Trophoblast cell (in vitro differentiated cells and primary cell): ENCODE data around the gene LHPP.

Source experiments
- DNase-seq, 2 donors: peaks; one replicate each; pipeline ENCODE4 v3.0.0-alpha.2; 2016
- H2AFZ ChIP-seq: 2 replicates; pipeline ENCODE4 v1.6.1; 2013; ENCODE audit warnings: low read length, moderate library complexity, mild to moderate bottlenecking; ENCODE audit not compliant: insufficient read depth, poor library complexity
- H2AK5ac ChIP-seq: 2 replicates; pipeline ENCODE4 v1.6.1; 2013; ENCODE audit warnings: mild to moderate bottlenecking, low read length
- H2BK120ac ChIP-seq: 2 replicates; pipeline ENCODE4 v1.6.1; 2013; ENCODE audit warnings: low read length, mild to moderate bottlenecking, moderate library complexity; ENCODE audit not compliant: insufficient read depth, poor library complexity
- H2BK12ac ChIP-seq: 2 replicates; pipeline ENCODE4 v1.6.1; 2013; ENCODE audit warnings: mild to moderate bottlenecking, low read length, moderate library complexity
- H2BK5ac ChIP-seq: 2 replicates; pipeline ENCODE4 v1.6.1; 2013; ENCODE audit warnings: low read length, low read depth, moderate library complexity, mild to moderate bottlenecking; ENCODE audit not compliant: poor library complexity
- H3K14ac ChIP-seq: 2 replicates; pipeline ENCODE4 v1.6.1; 2013; ENCODE audit warnings: mild to moderate bottlenecking, low read length
- H3K18ac ChIP-seq: 2 replicates; pipeline ENCODE4 v1.6.1; 2013; ENCODE audit warnings: mild to moderate bottlenecking, low read length
- H3K23ac ChIP-seq: 2 replicates; pipeline ENCODE4 v1.6.1; 2013; ENCODE audit warnings: low read length
- H3K27ac ChIP-seq: 2 replicates; pipeline ENCODE4 v1.5.1; 2013; ENCODE audit warnings: low read depth, mild to moderate bottlenecking, inconsistent platforms, low read length, moderate library complexity
- H3K27me3 ChIP-seq: 2 replicates; pipeline ENCODE4 v1.6.1; 2013; ENCODE audit warnings: inconsistent platforms, mild to moderate bottlenecking, low read length, moderate library complexity; ENCODE audit not compliant: insufficient read depth
- H3K36me3 ChIP-seq, 2 experiments: 1 replicate in 1 of 2; 2 replicates in 1 of 2; pipeline ENCODE4 v1.6.1; 2013; ENCODE audit warnings: low read length in 2 of 2, mild to moderate bottlenecking in 2 of 2, moderate library complexity in 1 of 2; ENCODE audit not compliant: insufficient read depth in 2 of 2, control insufficient read depth in 1 of 2
- H3K4ac ChIP-seq: 2 replicates; pipeline ENCODE4 v1.6.1; 2013; ENCODE audit warnings: low read depth, mild to moderate bottlenecking, low read length, moderate library complexity
- H3K4me1 ChIP-seq, 2 experiments: 1 replicate in 1 of 2; 2 replicates in 1 of 2; pipeline ENCODE4 v1.6.1; 2013; ENCODE audit warnings: low read length in 2 of 2, mild to moderate bottlenecking in 2 of 2, moderate library complexity in 1 of 2; ENCODE audit not compliant: insufficient read depth in 2 of 2, control insufficient read depth in 1 of 2
- H3K4me2 ChIP-seq: 2 replicates; pipeline ENCODE4 v1.6.1; 2013; ENCODE audit warnings: inconsistent platforms, mild to moderate bottlenecking, low read length, moderate library complexity
- H3K4me3 ChIP-seq: 2 replicates; pipeline ENCODE4 v1.5.1; 2013; ENCODE audit warnings: mild to moderate bottlenecking, low read depth, low read length, inconsistent platforms
- H3K79me1 ChIP-seq: one replicate; pipeline ENCODE4 v1.6.1; 2013; ENCODE audit warnings: low read length
- H3K79me2 ChIP-seq: 2 replicates; pipeline ENCODE4 v1.6.1; 2013; ENCODE audit warnings: low read length, mild to moderate bottlenecking; ENCODE audit not compliant: control insufficient read depth, insufficient read depth, poor library complexity
- H3K9ac ChIP-seq: 2 replicates; pipeline ENCODE4 v1.6.1; 2013; ENCODE audit warnings: mild to moderate bottlenecking, low read length
- H3K9me3 ChIP-seq: 2 replicates; pipeline ENCODE4 v1.6.1; 2013; ENCODE audit warnings: low read depth, mild to moderate bottlenecking, control low read depth, inconsistent platforms, low read length; ENCODE audit not compliant: insufficient read depth
- H4K12ac ChIP-seq: 2 replicates; pipeline ENCODE4 v1.6.1; 2013; ENCODE audit warnings: low read depth, mild to moderate bottlenecking, low read length, moderate library complexity
- H4K8ac ChIP-seq: 2 replicates; pipeline ENCODE4 v1.6.1; 2013; ENCODE audit warnings: low read depth, mild to moderate bottlenecking, low read length, moderate library complexity
- H4K91ac ChIP-seq: one replicate; pipeline ENCODE4 v1.6.1; 2013; ENCODE audit warnings: low read depth, mild to moderate bottlenecking, low read length, moderate library complexity
- WGBS: extraction: QIAGEN DNeasy Blood & Tissue Kit; methylation state at CpG from one replicate; pipeline ENCODE4 v1.1.7; 2013; ENCODE audit warnings: missing lambda C conversion rate; ENCODE audit not compliant: insufficient read length, insufficient coverage; ENCODE audit errors: extremely low coverage; 5-methylcytosine and 5-hydroxymethylcytosine counted together

Gene LHPP

GRCh38 chr10:124606822-124607221, 145.2 kb downstream of the LHPP start:
- Histone ChIP-seq H3K18ac (no peak overlapping the region), H4K91ac (no peak overlapping the region), H3K27me3 (no peaks in the 10 kb centered on the region), H3K4me2 (no peak overlapping the region), H3K79me1 (no peaks in the 10 kb centered on the region), H3K79me2 (no peaks in the 10 kb centered on the region), H2BK120ac (no peak overlapping the region), H2AK5ac (no peak overlapping the region), H3K36me3 (no peaks in the 10 kb centered on the region), H3K14ac (no peak overlapping the region), H3K9ac (no peak overlapping the region), H2BK5ac (no peak overlapping the region), H3K4ac (no peak overlapping the region), H2AFZ (no peak overlapping the region), H3K4me1 (no peaks in the 10 kb centered on the region), H4K8ac (no peak overlapping the region), H2BK12ac (no peak overlapping the region), H3K4me3 (no peak overlapping the region), H3K9me3 (peaks cover 1% of the 10 kb centered on the region), H3K27ac (no peak overlapping the region), H3K23ac (no peak overlapping the region), H4K12ac (no peak overlapping the region)
- no CpG with 5 or more reads among the region's 10 CpGs for WGBS
- DNase-seq, result no peak

- no peaks in the 10 kb centered on the region for H3K79me2 ChIP-seq
- H3K4me1 ChIP-seq, result no peaks in the 10 kb centered on the region
- H3K18ac ChIP-seq, result no peak overlapping the region
- no peak overlapping the region for H3K9ac ChIP-seq
- H3K4ac ChIP-seq, result no peak overlapping the region
- no peak overlapping the region for H2AFZ ChIP-seq
- H3K4me2 ChIP-seq, result no peak overlapping the region
- H3K14ac ChIP-seq, result no peak overlapping the region
- H4K91ac ChIP-seq, result no peak overlapping the region
- no peak overlapping the region for H2BK12ac ChIP-seq
- WGBS, result no CpG with 5 or more reads among the region's 18 CpGs
- H3K79me1 ChIP-seq, result no peaks in the 10 kb centered on the region
- H3K36me3 ChIP-seq, result no peaks in the 10 kb centered on the region
- no peaks in the 10 kb centered on the region for H3K27me3 ChIP-seq
- no peak overlapping the region for H2BK120ac ChIP-seq
- H3K4me3 ChIP-seq, result no peak overlapping the region
- no peak for DNase-seq
- peaks cover 1% of the 10 kb centered on the region for H3K9me3 ChIP-seq
- H3K27ac ChIP-seq, result no peak overlapping the region
- no peak overlapping the region for H4K12ac ChIP-seq
- no peak overlapping the region for H2BK5ac ChIP-seq
- H2AK5ac ChIP-seq, result no peak overlapping the region
- H3K23ac ChIP-seq, result no peak overlapping the region
- no peak overlapping the region for H4K8ac ChIP-seq
Measured at GRCh38 chr10:124607693-124608092, 146.1 kb downstream of the LHPP start.

GRCh38 chr10:124608093-124608721, 146.6 kb downstream of the LHPP start:
- H4K8ac ChIP-seq, result no peak overlapping the region
- no peaks in the 10 kb centered on the region for H3K4me1 ChIP-seq
- no peak overlapping the region for H3K4ac ChIP-seq
- no peaks in the 10 kb centered on the region for H3K79me2 ChIP-seq
- no peak overlapping the region for H3K23ac ChIP-seq
- H3K36me3 ChIP-seq, result no peaks in the 10 kb centered on the region
- no peaks in the 10 kb centered on the region for H3K79me1 ChIP-seq
- H4K12ac ChIP-seq, result no peak overlapping the region
- WGBS, result no CpG with 5 or more reads among the region's 14 CpGs
- peaks cover 1% of the 10 kb centered on the region for H3K9me3 ChIP-seq
- no peak overlapping the region for H3K9ac ChIP-seq
- no peak overlapping the region for H3K14ac ChIP-seq
- H3K4me2 ChIP-seq, result no peak overlapping the region
- H3K27me3 ChIP-seq, result no peaks in the 10 kb centered on the region
- no peak overlapping the region for H3K27ac ChIP-seq
- H2AK5ac ChIP-seq, result no peak overlapping the region
- no peak for DNase-seq
- H2AFZ ChIP-seq, result no peak overlapping the region
- no peak overlapping the region for H3K18ac ChIP-seq
- no peak overlapping the region for H4K91ac ChIP-seq
- H2BK12ac ChIP-seq, result no peak overlapping the region
- H2BK120ac ChIP-seq, result no peak overlapping the region
- H2BK5ac ChIP-seq, result no peak overlapping the region
- H3K4me3 ChIP-seq, result no peak overlapping the region

- no peak overlapping the region for H3K4ac ChIP-seq
- H4K12ac ChIP-seq, result no peak overlapping the region
- no peak overlapping the region for H3K27ac ChIP-seq
- no peak overlapping the region for H4K91ac ChIP-seq
- H3K9me3 ChIP-seq, result peaks cover 3% of the 10 kb centered on the region
- no peak overlapping the region for H2BK120ac ChIP-seq
- no peaks in the 10 kb centered on the region for H3K79me2 ChIP-seq
- DNase-seq, result no peak
- H3K4me1 ChIP-seq, result no peaks in the 10 kb centered on the region
- no peak overlapping the region for H2AK5ac ChIP-seq
- H3K36me3 ChIP-seq, result no peaks in the 10 kb centered on the region
- no peak overlapping the region for H3K4me3 ChIP-seq
- no peak overlapping the region for H2AFZ ChIP-seq
- H4K8ac ChIP-seq, result no peak overlapping the region
- H3K79me1 ChIP-seq, result no peaks in the 10 kb centered on the region
- H2BK12ac ChIP-seq, result no peak overlapping the region
- no CpG with 5 or more reads among the region's 11 CpGs for WGBS
- no peaks in the 10 kb centered on the region for H3K27me3 ChIP-seq
- no peak overlapping the region for H3K9ac ChIP-seq
- H3K14ac ChIP-seq, result no peak overlapping the region
- no peak overlapping the region for H3K4me2 ChIP-seq
- H2BK5ac ChIP-seq, result no peak overlapping the region
- H3K23ac ChIP-seq, result no peak overlapping the region
- no peak overlapping the region for H3K18ac ChIP-seq
Measured at GRCh38 chr10:124609698-124610097, 148.1 kb downstream of the LHPP start.
